Measurements from ENCODE around the gene EGF.

Gene EGF

GRCh38 chr4:109966891-109967481 lies 54.3 kb downstream of the EGF start:
- no peak for DNase-seq

GRCh38 chr4:109967798-109968520 lies 55.3 kb downstream of the EGF start:
- DNase-seq: no peak

GRCh38 chr4:109969087-109969486 lies 56.4 kb downstream of the EGF start:
- no peak for DNase-seq

GRCh38 chr4:109969919-109970318 lies 57.2 kb downstream of the EGF start:
- DNase-seq: no peak

GRCh38 chr4:109972786-109973528 lies 60.3 kb downstream of the EGF start:
- DNase-seq: no peak

GRCh38 chr4:109973529-109973905 lies 60.8 kb downstream of the EGF start:
- no peak for DNase-seq

GRCh38 chr4:109976189-109976588 lies 63.5 kb downstream of the EGF start:
- DNase-seq: no peak

- DNase-seq: no peak
Measured at GRCh38 chr4:109977854-109978501, 65.3 kb downstream of the EGF start.

GRCh38 chr4:109978704-109979454 lies 66.2 kb downstream of the EGF start:
- DNase-seq: no peak

GRCh38 chr4:109979920-109980717 lies 67.4 kb downstream of the EGF start:
- DNase-seq: no peak

GRCh38 chr4:109981936-109982335 lies 69.3 kb downstream of the EGF start:
- no peak for DNase-seq

- DNase-seq: no peak
Measured at GRCh38 chr4:109982521-109982920, 69.8 kb downstream of the EGF start.

GRCh38 chr4:109985993-109986974 lies 73.6 kb downstream of the EGF start:
- no peak for DNase-seq

GRCh38 chr4:109989044-109989443 lies 76.4 kb downstream of the EGF start:
- DNase-seq: no peak

- no peak for DNase-seq
Measured at GRCh38 chr4:109989618-109990017, 76.9 kb downstream of the EGF start.

- DNase-seq: no peak
Measured at GRCh38 chr4:109990261-109991257, 77.9 kb downstream of the EGF start.

- no peak for DNase-seq
Measured at GRCh38 chr4:109993116-109993515, 80.4 kb downstream of the EGF start.

- DNase-seq: no peak
Measured at GRCh38 chr4:109994415-109994827, 81.7 kb downstream of the EGF start.

GRCh38 chr4:109996526-109996925 lies 83.8 kb downstream of the EGF start:
- DNase-seq: no peak
